GM12878 (cell line): Measurements from ENCODE around the gene AIG1. TPM values are rescaled to one million over a fixed set of nuclear protein-coding genes. Genes with fewer than 3 reads are reported as not detected.

Experiments
- ATAC-seq: fragments of 200-7000 bp; cut with Tn5 transposase; 3 replicates; pipeline ENCODE4 v1.9.1; 2020; ENCODE audit warnings: mild to moderate bottlenecking, moderate library complexity
- BruUV-seq: library from RNA; stranded (reverse); fragments of 400-500 nt; replicated peaks from 2 replicates; lab custom pipeline; 2021; lab: Mats Ljungman, UMichigan
- CTCF ChIA-PET: fragments of 300-600 bp; sonication (Branson Sonifier 250); formaldehyde crosslinking; extraction: SDS; loops from one replicate; lab custom pipeline; 2021; ENCODE audit warnings: inconsistent platforms; lab: Yijun Ruan, JAX
- POLR2A ChIA-PET: fragments of 350-600 bp; formaldehyde crosslinking; extraction: SDS; loops from one replicate; lab custom pipeline; 2021; ENCODE audit warnings: inconsistent platforms; lab: Charles Lee
- RAD21 ChIA-PET: fragments of 300-600 bp; sonication (Branson Sonifier 250); formaldehyde crosslinking; loops from one replicate; lab custom pipeline; 2023; ENCODE audit warnings: antibody characterized with exemption; ENCODE audit not compliant: unreplicated experiment; lab: Charles Lee
- SMC1A ChIA-PET: fragments of 300-600 bp; sonication (Branson Sonifier 250); formaldehyde crosslinking; loops from one replicate; lab custom pipeline; 2023; ENCODE audit not compliant: unreplicated experiment, uncharacterized antibody; lab: Charles Lee
- DNase-seq: peaks from one replicate; pipeline ENCODE4 v3.0.0-alpha.2; 2011; ENCODE audit warnings: low read depth, low spot score
- FAIRE-seq: peaks from 3 replicates; lab custom pipeline; 2011; peaks lifted over from hg19 to GRCh38; lab: Jason Lieb, UNC
- H2AFZ ChIP-seq: 2 replicates; pipeline ENCODE4 v1.6.0; 2011; ENCODE audit warnings: low read depth, low read length, control low read depth; ENCODE audit not compliant: control insufficient read depth
- H3K27ac ChIP-seq: 2 replicates; pipeline ENCODE4 v1.5.1; 2011; ENCODE audit warnings: control low read depth; ENCODE audit not compliant: control insufficient read depth, insufficient read depth
- H3K27me3 ChIP-seq, 2 experiments: replicated peaks in 1 of 2; 2 replicates each; pipeline versions ENCODE4 v1.6.0 to v1.6.1; 2011; ENCODE audit warnings: low read length in 1 of 2; ENCODE audit not compliant: control insufficient read depth in 2 of 2, insufficient read depth in 2 of 2
- H3K36me3 ChIP-seq, 2 experiments: 2 replicates each; pipeline ENCODE4 v1.5.1; 2011; ENCODE audit warnings: low read length in 1 of 2; ENCODE audit not compliant: control insufficient read depth in 2 of 2, insufficient read depth in 2 of 2
- H3K4me1 ChIP-seq: 2 replicates; pipeline ENCODE4 v1.6.1; 2011; ENCODE audit warnings: mild to moderate bottlenecking, low read length, moderate library complexity, mixed read lengths; ENCODE audit not compliant: control insufficient read depth, insufficient read depth
- H3K4me2 ChIP-seq: 2 replicates; pipeline ENCODE4 v1.6.0; 2011; ENCODE audit warnings: control low read depth; ENCODE audit not compliant: control insufficient read depth, insufficient read depth
- H3K4me3 ChIP-seq: fragments of 200-600 bp; sonication (generic); 2 replicates; pipeline ENCODE4 v1.5.1; 2016
- H3K79me2 ChIP-seq: 2 replicates; pipeline ENCODE4 v1.6.0; 2011; ENCODE audit warnings: low read length; ENCODE audit not compliant: control insufficient read depth, insufficient read depth
- H3K9ac ChIP-seq: 2 replicates; pipeline ENCODE4 v1.8.0; 2011; ENCODE audit warnings: low read length, control low read depth, mixed read lengths; ENCODE audit not compliant: control insufficient read depth, insufficient read depth
- H3K9me3 ChIP-seq: replicated peaks from 3 replicates; pipeline ENCODE4 v1.5.1; 2011; ENCODE audit warnings: mild to moderate bottlenecking, low read length; ENCODE audit not compliant: control insufficient read depth, insufficient read depth
- H4K20me1 ChIP-seq: 2 replicates; pipeline ENCODE4 v1.6.0; 2011; ENCODE audit not compliant: control insufficient read depth, insufficient read depth
- BCL11A ChIP-seq: IDR thresholded peaks from 2 replicates; pipeline ENCODE4 v1.6.1; 2011; ENCODE audit warnings: low read depth, low read length
- BHLHE40 ChIP-seq, 2 experiments: fragments of 450-650 bp in 1 of 2; IDR thresholded peaks; 2 replicates each; pipeline ENCODE4 v1.6.1; 2011 to 2017; ENCODE audit warnings: low read depth in 2 of 2, borderline replicate concordance in 1 of 2, improper control_type of control experiment in 1 of 2, low read length in 1 of 2, mild to moderate bottlenecking in 1 of 2
- CBX3 ChIP-seq: fragments of 200-600 bp; sonication (generic); IDR thresholded peaks from 2 replicates; pipeline ENCODE4 v1.6.1; 2016; ENCODE audit warnings: low read depth, borderline replicate concordance
- CREM ChIP-seq: IDR thresholded peaks from 2 replicates; pipeline ENCODE4 v1.6.1; 2014; ENCODE audit warnings: antibody characterized with exemption, low read depth
- HDAC6 ChIP-seq: fragments of 200-600 bp; sonication (generic); IDR thresholded peaks from one replicate; pipeline ENCODE4 v1.8.0; 2017; ENCODE audit warnings: antibody characterized with exemption; ENCODE audit not compliant: unreplicated experiment
- HDGF ChIP-seq: fragments of 450-650 bp; IDR thresholded peaks from 2 replicates; pipeline ENCODE4 v1.6.1; 2016; ENCODE audit warnings: antibody characterized with exemption
- IKZF1 ChIP-seq: fragments of 450-650 bp; conservative IDR thresholded peaks from 2 replicates; pipeline ENCODE4 v1.6.1; 2017; ENCODE audit warnings: antibody characterized with exemption, mild to moderate bottlenecking
- IKZF2 ChIP-seq, 2 experiments: fragments of 450-650 bp; IDR thresholded peaks; 2 replicates each; pipeline ENCODE4 v1.6.1; 2017; ENCODE audit warnings: mild to moderate bottlenecking in 2 of 2, moderate library complexity in 2 of 2
- JUNB ChIP-seq: IDR thresholded peaks from 2 replicates; pipeline ENCODE4 v1.6.1; 2016; ENCODE audit warnings: antibody characterized with exemption, mild to moderate bottlenecking
- JUND ChIP-seq: IDR thresholded peaks from 2 replicates; pipeline ENCODE4 v1.6.1; 2012; ENCODE audit warnings: low read depth, mild to moderate bottlenecking, low read length, improper control_type of control experiment, moderate library complexity
- NR2C1 ChIP-seq: fragments of 450-650 bp; IDR thresholded peaks from 2 replicates; pipeline ENCODE4 v1.6.1; 2017; ENCODE audit warnings: antibody characterized with exemption, mild to moderate bottlenecking, moderate library complexity
- NR2F1 ChIP-seq: fragments of 450-650 bp; conservative IDR thresholded peaks from 2 replicates; pipeline ENCODE4 v1.6.1; 2017; ENCODE audit warnings: mild to moderate bottlenecking
- RBBP5 ChIP-seq: fragments of 200-600 bp; sonication (generic); conservative IDR thresholded peaks from 2 replicates; pipeline ENCODE4 v1.6.1; 2016
- RELA ChIP-seq: fragments of 450-650 bp; IDR thresholded peaks from 2 replicates; pipeline ENCODE4 v1.8.0; 2014; ENCODE audit warnings: borderline replicate concordance; ENCODE audit not compliant: partially characterized antibody
- SUPT20H ChIP-seq: IDR thresholded peaks from 2 replicates; pipeline ENCODE4 v1.6.1; 2011; ENCODE audit warnings: low read depth, mild to moderate bottlenecking, low read length, moderate library complexity, borderline replicate concordance; ENCODE audit not compliant: control insufficient read depth
- TCF12 ChIP-seq: IDR thresholded peaks from 2 replicates; pipeline ENCODE4 v1.6.1; 2011; ENCODE audit warnings: low read depth, mild to moderate bottlenecking, low read length
- ZNF217 ChIP-seq: fragments of 450-650 bp; IDR thresholded peaks from 2 replicates; pipeline ENCODE4 v1.6.1; 2017; ENCODE audit warnings: antibody characterized with exemption, mild to moderate bottlenecking
- ZNF384 ChIP-seq: IDR thresholded peaks from 2 replicates; pipeline ENCODE4 v1.6.1; 2012; ENCODE audit warnings: low read depth, mild to moderate bottlenecking, low read length, improper control_type of control experiment, borderline replicate concordance
- WGBS: methylation state at CpG from one replicate; pipeline ENCODE4 v1.1.6; 2016; ENCODE audit warnings: low lambda C conversion rate; ENCODE audit not compliant: insufficient replicate concordance, insufficient coverage; ENCODE audit errors: missing lambda C conversion rate; 5-methylcytosine and 5-hydroxymethylcytosine counted together
- in situ Hi-C: fragments of 300-500 bp; cut with MboI; formaldehyde crosslinking; loops from 9 replicates; pipeline ENCODE4 v1.14.3; 2018; ENCODE audit warnings: mixed read lengths
- intact Hi-C: fragments of 100-400 bp; cut with micrococcal nuclease; formaldehyde crosslinking; loops from one replicate; pipeline ENCODE4 v1.14.2; 2022; ENCODE audit not compliant: unreplicated experiment
- polyA plus RNA-seq, 11 experiments: library from polyadenylated mRNA; depleted of rRNA in 4 of 11; unstranded in 6 of 11; stranded (reverse) in 5 of 11; fragments of >200 nt; fragmentation: Nextera tagmentation in 4 of 11; fragmentation: Illumina TruSeq in 1 of 11; extraction: Ambion mirVana in 4 of 11; extraction: Trizol in 1 of 11; gene quantifications; 1 replicate in 1 of 11; 2 replicates in 10 of 11; pipeline versions ENCODE4 v1.2.1 to v1.2.3, GENCODE V29; 2011 to 2016; ENCODE audit warnings: inconsistent platforms in 2 of 11, missing spikeins in 2 of 11, low read depth in 1 of 11
- total RNA-seq, 4 experiments: library from RNA; depleted of rRNA in 3 of 4; stranded (reverse); fragments of >200 nt in 3 of 4; fragmentation: Illumina TruSeq in 1 of 4; extraction: Trizol in 1 of 4; gene quantifications; 2 replicates each; pipeline versions ENCODE4 v1.2.1 to v1.2.3, GENCODE V29; 2013 to 2021
- TF ChIP-seq, protein P1 (sequence below), 3 experiments: IDR thresholded peaks in 2 of 3; conservative IDR thresholded peaks in 1 of 3; 2 replicates each; pipeline ENCODE4 v1.5.1; 2011; ENCODE audit warnings: low read depth in 3 of 3, low read length in 3 of 3, mild to moderate bottlenecking in 3 of 3, control low read depth in 2 of 3, moderate library complexity in 2 of 3, inconsistent platforms in 1 of 3, mixed read lengths in 1 of 3; ENCODE audit not compliant: control insufficient read depth in 2 of 3, insufficient read depth in 1 of 3; ENCODE audit errors: extremely low read depth in 1 of 3

AIG1 gene
- total and polyA plus RNA-seq, 10 of the 15 experiments (the other 5 are each of a cell fraction or from before 2014, with no cell fraction given), result 27.0 to 74.5 (median 36.4) TPM

DNA sequence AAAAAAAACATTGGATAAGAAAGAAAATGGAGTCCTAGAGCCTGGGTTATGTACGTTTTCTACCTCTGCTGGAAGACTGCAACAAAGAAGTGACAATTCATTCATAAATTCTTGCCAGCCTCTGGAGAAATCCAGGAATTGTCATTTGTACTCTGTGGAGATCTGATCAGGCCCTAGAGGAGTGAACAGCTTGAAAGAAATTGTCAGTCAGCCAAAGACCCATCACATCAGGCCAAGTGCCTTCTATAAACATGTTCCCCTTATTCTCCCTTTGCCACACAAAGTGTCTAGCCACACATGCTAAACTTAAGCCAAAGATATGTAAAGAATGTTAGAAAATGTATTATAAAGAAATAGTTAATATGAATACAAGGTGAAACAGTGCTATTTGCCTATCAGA is 237.4 kb downstream of the AIG1 start:
- no peak for FAIRE-seq
- BruUV-seq, result no TSS peak
- in situ Hi-C loops, result no loop called here

DNA sequence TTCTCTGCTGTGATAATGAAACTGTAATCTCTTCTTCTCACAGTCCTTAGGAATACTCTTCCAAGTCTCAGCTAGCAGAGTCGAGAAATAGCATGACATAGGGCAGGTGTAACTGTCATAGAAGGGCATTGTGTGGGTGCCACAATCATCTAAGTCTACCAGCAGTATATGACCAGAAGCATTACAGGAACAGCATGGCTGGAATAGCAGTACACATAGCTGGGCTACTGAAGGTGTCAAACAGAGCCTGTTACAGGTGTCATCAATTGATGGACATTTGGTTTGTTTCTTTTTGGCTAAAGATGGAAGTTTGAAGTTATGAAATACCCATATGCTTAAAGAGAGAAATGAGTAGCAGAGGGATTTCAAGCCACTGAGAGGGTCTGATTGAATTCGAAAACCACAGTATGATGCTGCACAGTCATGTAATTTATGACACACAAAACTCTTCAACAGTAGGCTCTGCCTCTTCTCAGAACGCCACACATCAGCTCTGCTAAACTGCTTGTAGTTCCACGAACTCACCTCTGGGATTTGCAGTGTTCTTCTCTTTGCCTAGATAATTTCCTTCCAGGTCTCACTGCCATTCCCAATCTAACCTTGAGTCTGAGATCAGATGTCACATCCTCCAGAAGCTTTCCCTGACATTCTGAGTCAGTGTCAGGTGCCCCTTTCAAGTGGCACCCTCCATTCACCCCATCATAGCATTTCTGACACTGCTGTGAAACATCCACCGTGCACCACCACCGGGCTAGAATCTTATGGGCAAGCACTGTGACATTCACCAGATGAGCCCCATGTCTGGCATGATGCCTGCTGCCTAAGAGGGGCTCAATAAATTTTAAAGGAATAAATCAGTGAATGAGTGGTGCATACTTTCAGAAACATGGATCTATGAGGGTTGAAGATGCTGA is 238.8 kb downstream of the AIG1 start:
- intact Hi-C loops, result no loop called here
- BruUV-seq, result no TSS peak
- no peak for DNase-seq
- in situ Hi-C loops, result no loop called here
- Histone ChIP-seq H3K4me2 (peak overlapping the region; percentile 70; the same call in 1 of the 2 replicates), H3K9me3 (no peaks in the 10 kb centered on the region), H3K27ac (no peak overlapping the region), H3K27me3 (no peaks in the 10 kb centered on the region), H3K36me3 (no peaks in the 10 kb centered on the region), H4K20me1 (no peaks in the 10 kb centered on the region), H3K79me2 (no peaks in the 10 kb centered on the region), H3K9ac (no peak overlapping the region), H3K4me3 (no peak overlapping the region), H2AFZ (no peak overlapping the region; the same call in 1 of the 2 replicates), H3K4me1 (peaks cover 10% of the 10 kb centered on the region; the same call in 1 of the 2 replicates)
- SMC1A ChIA-PET, result no interaction called here
- ATAC-seq, result peak; percentile 92
- FAIRE-seq, result peak; percentile 18
- RAD21 ChIA-PET, result interaction anchor here (1.3 kb wide), 1 partner anchor 38 kb away, joined by 3 read pairs; no protein-coding TSS in a partner anchor
- POLR2A ChIA-PET, result no interaction called here
- CTCF ChIA-PET, result interaction anchor here (1.3 kb wide), 1 partner anchor 38 kb away, joined by 3 read pairs; no protein-coding TSS in a partner anchor
- WGBS, result under 1% methylated on average over 6 of the region's 6 CpGs
- TF ChIP-seq, protein P1, sequence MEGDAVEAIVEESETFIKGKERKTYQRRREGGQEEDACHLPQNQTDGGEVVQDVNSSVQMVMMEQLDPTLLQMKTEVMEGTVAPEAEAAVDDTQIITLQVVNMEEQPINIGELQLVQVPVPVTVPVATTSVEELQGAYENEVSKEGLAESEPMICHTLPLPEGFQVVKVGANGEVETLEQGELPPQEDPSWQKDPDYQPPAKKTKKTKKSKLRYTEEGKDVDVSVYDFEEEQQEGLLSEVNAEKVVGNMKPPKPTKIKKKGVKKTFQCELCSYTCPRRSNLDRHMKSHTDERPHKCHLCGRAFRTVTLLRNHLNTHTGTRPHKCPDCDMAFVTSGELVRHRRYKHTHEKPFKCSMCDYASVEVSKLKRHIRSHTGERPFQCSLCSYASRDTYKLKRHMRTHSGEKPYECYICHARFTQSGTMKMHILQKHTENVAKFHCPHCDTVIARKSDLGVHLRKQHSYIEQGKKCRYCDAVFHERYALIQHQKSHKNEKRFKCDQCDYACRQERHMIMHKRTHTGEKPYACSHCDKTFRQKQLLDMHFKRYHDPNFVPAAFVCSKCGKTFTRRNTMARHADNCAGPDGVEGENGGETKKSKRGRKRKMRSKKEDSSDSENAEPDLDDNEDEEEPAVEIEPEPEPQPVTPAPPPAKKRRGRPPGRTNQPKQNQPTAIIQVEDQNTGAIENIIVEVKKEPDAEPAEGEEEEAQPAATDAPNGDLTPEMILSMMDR (IDR thresholded peaks at IDR 0.05 in 2 of 3, conservative IDR thresholded peaks at IDR 0.05 in 1 of 3; ENCODE audit: control insufficient read depth in 2 of 3, extremely low read depth in 1 of 3, insufficient read depth in 1 of 3, low read depth in 3 of 3, low read length in 3 of 3), result 0 out of 6 replicates have a peak, but pooled peaks of 1 of the 3 experiments have one; percentile 25
- TF ChIP-seq IKZF1, result no peak
- TF ChIP-seq RBBP5, result no peak
- TF ChIP-seq CBX3, result no peak
- no peak for TF ChIP-seq ZNF217
- TF ChIP-seq BHLHE40 (IDR thresholded peaks at IDR 0.05; ENCODE audit: borderline replicate concordance in 1 of 2, low read depth in 2 of 2, low read length in 1 of 2), result no peak
- TF ChIP-seq IKZF2 (IDR thresholded peaks at IDR 0.05), result no peak
- no peak for TF ChIP-seq NR2C1
- TF ChIP-seq NR2F1, result no peak
- peak; percentile 83 for TF ChIP-seq JUNB
- no peak for TF ChIP-seq HDGF
- TF ChIP-seq JUND, result no peak

More for the DNA sequence above, 237.4 kb downstream of the AIG1 start:
- Histone ChIP-seq H3K79me2 (no peaks in the 10 kb centered on the region), H3K4me2 (no peak overlapping the region), H3K4me1 (peaks cover 10% of the 10 kb centered on the region; the same call in 1 of the 2 replicates), H3K27ac (no peak overlapping the region), H3K4me3 (no peak overlapping the region), H2AFZ (no peak overlapping the region), H3K27me3 (no peaks in the 10 kb centered on the region; a peak in 1 of 4 replicates), H3K9me3 (no peaks in the 10 kb centered on the region), H3K36me3 (no peaks in the 10 kb centered on the region), H3K9ac (no peak overlapping the region), H4K20me1 (no peaks in the 10 kb centered on the region)
- ChIA-PET SMC1A (no interaction called here), POLR2A (no interaction called here), CTCF (no interaction called here), RAD21 (no interaction called here)
- intact Hi-C loops, result no loop called here
- no peak for TF ChIP-seq HDAC6
- no peak for TF ChIP-seq RELA
- TF ChIP-seq CBX3, result no peak
- no peak for TF ChIP-seq HDGF
- no peak for TF ChIP-seq BCL11A
- no peak for TF ChIP-seq TCF12
- TF ChIP-seq ZNF384, result no peak
- no peak for TF ChIP-seq SUPT20H
- TF ChIP-seq CREM, result no peak
- DNase-seq (no peak), ATAC-seq (no peak)
- 94% methylated on average over 1 of the region's 1 CpG for WGBS
